HK-2 (cell line): Measurements from ENCODE around the gene RASA3.
"Not testable (repeated sequence)": the region's sequence is repeated elsewhere in the genome, so short reads cannot be mapped to it uniquely, and the experiment has no call there.

Experiments
- DNase-seq: peaks from one replicate; pipeline ENCODE4 v3.0.0-alpha.2; 2018; ENCODE audit not compliant: unreplicated experiment

RASA3 gene

DNA sequence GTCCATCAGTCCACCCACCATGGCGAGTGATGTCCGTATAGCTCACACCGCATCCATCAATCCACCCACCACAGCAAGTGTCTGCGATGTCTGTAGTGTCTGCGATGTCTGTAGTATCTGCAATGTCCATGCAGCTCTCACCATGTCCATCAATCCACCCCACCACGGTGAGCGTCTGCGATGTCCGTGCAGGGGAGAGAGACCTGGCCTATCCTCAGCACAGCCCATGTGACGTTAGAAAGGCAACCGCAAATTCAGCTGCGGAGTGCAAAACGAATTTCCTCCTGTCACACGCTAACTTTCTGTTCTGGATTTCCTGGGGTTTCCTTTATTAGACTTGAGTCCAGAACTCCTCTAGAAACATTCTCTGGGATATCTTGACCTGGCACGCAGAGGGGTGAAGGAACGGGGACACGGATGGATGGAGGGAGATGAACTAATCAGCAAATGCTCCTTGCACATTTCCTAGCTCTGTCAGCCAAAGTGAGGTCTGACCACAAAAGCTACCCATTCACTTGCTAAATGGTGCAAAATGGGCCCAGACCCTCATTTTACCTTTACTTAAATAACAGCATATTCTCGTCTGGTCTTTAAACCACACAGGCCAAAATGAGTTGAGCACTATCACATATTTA lies 18.3 kb downstream of the RASA3 start:
- DNase-seq = no peak

DNA sequence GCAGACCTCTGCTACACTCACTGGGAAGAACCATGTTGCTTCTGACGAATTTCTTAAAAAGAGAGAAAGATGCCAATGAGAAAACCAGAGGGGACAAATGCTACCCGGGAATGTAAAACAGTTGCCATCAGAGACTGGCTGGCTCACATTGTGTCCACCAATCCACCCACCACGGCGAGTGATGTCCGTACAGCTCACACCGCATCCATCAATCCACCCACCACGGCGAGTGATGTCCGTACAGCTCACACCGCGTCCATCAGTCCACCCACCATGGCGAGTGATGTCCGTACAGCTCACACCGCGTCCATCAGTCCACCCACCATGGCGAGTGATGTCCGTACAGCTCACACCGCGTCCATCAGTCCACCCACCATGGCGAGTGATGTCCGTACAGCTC lies 19.0 kb downstream of the RASA3 start:
- not testable (repeated sequence) for DNase-seq

DNA sequence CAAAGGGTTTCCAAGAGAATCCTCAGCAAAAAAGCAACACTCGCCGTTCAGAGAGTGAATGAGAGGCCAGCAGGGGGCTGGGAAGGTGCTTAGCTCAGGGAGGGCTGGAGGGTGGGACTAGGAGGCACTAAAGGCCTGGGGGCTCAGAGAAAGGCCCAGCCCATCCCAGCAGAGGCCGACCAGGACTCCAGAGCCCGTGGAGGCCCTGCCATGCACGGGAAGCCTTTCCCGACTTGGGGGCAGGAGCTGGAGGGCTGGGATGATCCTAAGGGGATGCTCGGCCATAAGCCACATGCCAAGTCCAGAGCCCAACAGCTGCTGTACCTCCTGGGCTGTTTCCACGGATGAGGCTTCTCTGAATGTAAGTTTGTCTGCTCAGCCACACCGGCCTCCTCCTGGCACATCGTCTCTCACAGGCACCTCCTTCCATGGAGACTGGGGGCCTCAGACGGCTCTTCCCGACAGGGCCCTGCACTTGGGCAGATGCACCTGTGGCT lies 19.5 kb downstream of the RASA3 start:
- DNase-seq = no peak

DNA sequence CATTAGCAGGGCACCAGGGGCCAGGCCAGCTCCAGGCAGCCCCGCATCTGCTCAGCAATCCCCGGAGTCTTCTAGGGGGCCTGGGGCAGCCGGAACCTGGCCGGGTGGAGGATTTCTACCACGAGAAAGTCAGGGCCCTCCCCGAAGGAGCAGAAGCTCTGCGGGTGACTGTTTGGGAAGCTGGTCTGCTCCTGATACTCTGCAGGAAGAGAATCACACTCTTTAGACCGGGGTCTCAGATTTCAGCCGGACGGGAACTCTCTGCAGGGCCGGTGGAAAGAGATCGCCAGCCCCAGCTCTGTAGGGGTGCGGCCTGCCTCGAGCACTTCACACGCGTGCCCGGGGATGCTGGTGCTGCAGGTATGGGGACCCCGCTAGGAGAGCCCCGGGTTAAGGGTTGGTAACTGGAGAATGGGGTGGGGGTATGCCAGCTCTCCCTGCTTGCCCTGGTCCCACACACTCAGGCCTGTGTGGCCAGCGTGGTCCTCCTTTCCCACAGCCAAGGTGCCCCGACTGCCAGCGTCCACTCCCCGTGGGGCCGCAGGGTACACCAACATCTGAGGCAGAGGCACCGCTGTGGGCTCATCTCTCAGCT lies 20.1 kb downstream of the RASA3 start:
- DNase-seq = no peak

DNA sequence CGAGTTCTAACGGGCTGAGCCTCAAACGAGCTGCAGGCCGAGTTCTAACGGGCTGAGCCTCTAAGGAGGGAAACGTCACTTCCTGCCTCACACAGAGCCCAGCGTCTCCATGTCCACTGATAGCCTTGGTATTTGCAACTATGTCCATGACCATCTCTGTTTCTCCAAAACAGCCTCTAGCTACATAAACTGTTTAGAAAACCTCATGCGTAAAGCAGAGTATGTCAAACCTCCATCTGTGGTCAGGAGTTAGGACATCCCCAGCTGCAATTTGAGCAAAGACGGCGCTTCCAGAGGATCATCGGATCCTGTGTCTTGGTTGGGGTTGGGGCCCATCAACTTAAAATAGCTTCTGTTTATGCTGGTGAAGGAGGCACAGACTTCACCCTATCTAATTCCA lies 20.8 kb downstream of the RASA3 start:
- DNase-seq = no peak

DNA sequence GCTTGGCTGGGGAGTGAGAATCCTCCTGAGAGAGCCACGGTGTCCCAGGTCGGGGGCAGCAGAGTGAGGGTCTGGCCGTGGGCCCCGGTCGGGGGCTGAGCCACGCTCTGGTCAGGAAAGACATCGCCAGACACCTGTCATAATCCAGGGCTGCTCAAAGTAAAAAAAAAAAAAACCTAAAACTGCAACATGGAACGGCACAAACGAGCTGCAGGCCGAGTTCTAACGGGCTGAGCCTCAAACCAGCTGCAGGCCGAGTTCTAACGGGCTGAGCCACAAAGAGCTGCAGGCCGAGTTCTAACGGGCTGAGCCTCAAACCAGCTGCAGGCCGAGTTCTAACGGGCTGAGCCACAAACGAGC lies 21.6 kb downstream of the RASA3 start:
- DNase-seq = not testable (repeated sequence)

DNA sequence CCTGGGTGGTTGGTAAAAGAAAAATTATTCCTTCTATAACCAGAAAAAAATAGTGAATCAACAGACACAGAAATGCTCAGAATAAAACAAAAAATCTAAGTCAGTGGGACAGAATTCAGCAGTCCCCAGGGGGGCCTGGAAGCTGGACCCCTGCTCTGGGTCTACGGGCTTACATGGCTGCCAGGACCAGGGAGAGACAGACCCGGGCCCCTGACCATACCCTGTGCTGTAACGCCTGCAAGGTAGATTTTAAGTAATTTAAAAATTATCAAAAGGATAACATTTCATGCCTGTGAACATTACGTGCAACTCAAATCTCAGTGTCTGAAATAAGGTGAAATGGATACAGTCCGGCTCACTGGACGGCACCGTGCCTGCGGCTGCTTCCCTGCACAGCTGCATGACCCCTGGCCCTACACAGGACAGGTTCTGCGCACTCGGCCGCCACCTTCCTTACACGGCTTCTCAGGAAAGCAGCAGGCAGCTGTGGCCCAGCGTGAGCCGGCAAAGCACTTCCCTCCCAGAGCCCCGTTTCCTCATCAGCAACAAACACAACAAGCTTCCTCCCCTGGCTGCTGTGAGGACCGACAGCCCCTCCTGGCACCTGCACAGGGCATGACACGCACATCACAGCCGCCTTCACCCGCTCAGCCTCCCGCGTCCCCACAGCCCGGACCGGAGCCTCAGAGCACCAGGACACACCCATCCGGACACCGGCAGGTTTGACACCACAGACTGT lies 22.2 kb downstream of the RASA3 start:
- no peak for DNase-seq

DNA sequence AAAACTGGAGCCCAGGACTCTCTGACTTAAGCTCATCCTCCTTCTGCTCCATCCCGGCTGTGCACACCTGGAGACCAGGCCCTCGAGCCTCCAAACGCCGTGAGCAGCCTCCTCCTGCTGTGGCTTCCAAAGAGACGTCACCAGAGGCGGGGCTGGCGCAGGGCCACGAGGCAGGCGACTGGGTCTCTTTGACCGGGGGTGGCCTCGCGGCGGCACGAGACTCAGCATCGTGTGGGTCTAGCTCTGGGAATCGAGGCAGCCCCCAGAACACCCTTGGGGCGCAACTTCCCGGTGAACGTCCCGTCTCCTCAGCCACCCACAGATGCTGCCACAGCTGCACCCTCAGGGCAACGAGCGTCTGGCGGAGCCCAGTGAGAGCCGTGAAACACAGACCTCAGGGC lies 22.8 kb downstream of the RASA3 start:
- no peak for DNase-seq

DNA sequence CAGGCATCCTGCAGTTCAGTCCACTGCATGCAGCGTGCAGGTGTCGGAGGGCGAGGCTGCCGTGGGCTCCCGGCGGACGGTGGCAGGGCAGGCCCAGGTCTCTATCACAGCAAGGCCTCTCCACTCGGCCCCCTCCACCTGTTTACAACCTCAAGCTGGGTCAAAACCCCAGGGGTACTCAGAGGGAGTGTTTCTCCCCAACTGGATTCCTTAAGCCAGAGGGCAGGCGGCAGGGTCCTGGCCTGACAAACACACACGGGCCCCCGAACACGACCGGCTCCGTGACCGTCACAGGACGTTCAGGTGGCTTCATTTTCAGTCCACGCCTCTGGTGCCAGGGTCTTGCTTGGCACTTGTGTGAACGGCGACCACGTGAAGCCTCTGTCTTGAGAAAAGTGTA lies 23.5 kb downstream of the RASA3 start:
- DNase-seq = no peak

DNA sequence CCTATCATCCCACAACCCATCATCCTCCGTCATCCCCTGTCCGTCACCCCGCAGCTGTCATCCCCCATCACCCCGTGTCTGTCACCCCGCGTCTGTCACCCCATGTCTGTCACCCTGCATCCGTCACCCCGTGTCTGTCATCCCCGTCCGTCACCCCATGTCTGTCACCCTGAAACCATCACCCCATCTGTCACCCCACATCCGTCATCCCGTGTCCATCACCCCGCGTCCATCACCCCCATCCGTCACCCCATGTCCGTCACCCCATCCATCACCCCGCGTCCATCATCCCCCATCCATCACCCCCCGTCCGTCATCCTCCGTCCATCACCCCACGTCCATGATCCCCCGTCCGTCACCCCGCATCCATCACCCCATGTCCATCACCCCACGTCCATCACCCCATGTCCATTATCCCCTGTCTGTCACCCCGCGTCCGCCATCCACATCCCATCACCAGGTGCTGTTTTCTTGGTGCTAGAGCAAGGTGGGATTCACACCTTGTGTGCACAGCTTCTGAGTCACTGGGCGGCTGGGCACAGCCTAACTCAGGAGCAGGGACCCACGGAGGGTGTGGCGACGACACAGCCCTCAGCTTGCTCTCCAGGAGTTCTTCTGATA lies 24.2 kb downstream of the RASA3 start:
- DNase-seq = no peak

DNA sequence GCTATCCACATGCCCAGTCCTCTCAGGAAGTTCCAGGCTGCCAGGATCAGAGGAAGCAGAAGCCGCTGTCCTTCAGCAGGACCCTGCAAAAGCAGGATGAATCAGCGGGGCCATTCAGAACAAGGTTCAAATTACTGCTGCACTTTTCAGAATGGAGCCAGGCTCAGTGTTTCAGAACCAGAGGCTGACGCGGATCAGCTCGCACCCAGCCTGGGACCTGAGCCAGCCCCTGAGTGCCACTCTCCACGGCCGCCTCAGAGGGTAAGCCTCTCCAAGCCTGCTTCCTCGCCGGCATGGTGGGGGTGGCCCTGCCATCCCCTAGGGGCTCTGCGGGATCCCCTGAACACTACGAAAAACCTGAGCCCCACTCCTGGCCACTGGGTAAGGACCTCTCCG lies 24.7 kb downstream of the RASA3 start:
- no peak for DNase-seq

DNA sequence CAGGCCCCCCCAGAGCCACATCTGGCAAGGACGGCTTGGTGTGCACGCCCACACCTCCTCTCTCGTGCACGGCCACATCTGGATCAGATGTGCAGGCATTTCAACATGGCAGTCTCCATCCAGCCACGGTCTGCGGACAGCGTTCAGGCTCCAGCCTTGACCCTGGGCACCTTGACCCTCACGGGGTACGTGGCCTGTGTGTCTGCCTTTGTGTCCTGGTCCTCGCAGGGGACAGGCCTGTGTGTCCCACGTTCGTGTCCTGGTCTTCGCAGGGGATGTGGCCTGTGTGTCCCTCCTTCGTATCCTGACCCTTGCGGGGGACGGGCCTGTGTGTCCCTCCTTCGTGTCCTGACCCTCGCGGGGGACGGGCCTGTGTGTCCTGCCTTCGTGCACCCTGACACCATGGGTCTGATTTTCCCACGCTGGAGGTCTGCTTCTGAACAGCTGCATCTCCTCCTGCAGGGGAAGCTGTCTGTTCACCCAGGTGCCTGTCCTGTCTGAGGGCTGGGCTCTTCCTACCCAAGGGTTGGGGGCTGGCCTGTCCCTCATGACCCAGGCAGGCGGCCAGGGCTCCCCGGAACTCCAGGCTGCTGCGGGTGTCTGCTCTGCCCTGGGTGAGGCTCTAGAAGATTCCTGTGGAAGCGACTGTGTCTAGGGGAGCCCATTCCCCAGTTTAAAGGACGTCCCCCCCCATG lies 25.3 kb downstream of the RASA3 start:
- no peak for DNase-seq

DNA sequence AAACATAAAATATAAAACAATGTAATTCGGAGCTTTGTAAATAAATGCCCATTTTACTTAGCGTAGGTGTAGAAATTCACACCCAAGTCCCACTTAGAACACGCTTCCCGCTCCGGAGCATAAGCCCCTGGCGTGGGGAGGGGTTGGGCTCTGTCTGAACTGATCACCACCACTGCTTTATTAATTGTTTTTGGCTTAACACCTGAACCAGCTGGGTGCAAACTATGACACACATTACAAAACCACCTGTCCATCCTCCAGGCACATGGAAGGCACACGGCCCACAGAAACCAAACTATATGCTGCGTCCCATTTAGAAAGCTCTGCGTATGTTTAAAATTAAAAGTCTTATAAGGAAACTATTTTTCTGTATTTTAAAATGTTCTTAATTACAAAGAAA lies 25.9 kb downstream of the RASA3 start:
- no peak for DNase-seq

DNA sequence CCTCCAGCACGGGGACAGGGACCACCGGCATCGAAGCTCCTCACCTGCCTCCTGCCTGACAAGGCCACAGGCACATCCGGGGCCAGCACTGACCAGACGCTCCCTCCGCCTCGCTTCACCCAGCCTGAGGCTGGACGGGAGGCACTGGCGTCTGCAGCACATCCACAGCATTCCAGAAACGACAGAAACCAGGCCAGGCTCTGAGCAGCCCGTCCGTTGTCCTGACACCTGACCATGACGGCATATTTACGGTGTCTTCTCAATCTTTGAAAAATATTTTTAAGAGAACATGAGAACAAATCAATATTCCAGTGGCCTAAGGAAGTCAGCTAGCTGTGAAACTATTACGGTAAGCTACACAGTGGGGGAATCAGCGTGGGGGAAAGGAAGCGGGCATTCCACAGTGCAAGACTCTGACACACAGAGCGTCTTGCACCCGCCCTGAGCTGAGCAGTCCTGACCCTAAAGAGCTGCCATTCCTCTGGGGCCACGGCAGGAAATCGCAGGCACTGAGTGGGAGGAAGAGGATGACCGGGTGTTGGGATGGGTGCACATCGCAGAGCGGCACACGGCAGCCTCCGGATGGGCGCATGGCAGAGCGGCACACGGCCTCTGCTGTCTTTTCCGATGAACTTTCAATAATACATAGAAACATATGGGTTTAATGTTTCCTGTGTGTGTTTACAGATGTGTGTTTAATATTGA lies 26.8 kb downstream of the RASA3 start:
- DNase-seq = no peak

DNA sequence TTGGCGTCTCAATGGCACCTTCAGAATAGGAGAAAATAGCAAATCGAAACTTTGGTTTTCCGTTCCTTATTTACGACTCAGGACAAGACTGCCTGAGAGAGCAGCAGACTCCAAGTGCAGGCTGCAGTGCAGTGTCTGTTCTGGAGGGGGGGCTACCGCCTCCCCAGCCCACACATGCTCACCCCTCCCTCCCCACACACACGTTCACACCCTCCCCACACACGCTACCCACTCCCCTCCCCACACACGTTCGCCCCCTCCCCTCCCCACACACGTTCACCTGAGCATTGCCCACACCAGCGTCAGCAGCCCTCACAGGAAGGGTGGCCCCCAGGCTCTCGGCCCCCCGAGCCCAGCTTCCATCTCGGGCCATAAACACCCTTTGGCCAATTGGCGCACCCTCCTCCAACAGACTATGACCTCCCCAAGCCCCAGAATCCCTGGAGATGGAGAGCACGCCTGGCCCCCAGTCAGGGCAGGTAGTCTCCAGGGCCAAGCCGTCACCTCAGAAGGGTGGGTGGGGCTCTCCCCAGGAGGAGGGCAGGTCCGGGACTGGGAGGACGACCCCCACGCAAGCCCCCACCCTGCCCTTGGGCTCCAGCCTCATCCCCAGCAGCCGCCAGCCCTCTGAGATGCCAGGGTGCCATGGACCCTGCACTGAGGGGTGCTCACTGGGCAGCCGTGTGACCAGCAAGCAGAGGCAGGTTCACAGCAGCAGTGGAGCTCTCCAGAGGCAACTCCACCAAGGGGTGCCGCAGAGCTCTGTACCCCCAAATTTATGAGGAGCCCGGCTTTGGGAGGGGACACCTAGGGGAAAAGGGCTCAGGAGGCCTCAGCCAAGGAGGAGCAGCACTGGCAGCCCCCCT lies 27.5 kb downstream of the RASA3 start:
- DNase-seq = no peak

DNA sequence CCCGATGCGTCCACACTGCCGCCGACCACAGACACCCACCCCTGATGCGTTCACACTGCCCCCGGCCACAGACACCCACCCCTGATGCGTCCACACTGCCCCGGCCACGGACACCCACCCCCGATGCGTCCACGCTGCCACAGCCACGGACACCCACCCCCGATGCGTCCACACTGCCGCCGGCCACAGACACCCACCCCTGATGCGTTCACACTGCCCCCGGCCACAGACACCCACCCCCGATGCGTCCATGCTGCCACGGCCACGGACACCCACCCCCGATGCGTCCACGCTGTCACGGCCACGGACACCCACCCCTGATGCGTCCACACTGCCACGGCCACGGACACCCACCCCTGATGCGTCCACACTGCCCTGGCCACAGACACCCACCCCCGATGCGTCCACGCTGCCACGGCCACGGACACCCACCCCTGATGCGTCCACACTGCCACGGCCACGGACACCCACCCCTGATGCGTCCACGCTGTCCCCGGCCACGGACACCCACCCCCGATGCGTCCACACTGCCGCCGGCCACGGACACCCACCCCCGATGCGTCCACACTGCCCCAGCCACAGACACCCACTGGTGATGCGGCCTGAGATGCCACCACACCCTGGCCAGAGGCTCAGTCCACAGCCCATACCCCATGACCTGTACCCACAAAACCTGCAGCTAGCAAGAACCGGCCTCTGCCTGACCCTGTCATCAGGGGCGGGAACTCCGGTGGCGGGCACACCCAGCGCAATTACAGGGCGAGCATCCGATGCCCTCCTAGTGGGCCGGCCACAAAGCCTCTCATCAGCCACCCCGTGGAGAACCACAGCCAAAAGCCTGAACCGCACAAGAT lies 28.4 kb downstream of the RASA3 start:
- DNase-seq = no peak

DNA sequence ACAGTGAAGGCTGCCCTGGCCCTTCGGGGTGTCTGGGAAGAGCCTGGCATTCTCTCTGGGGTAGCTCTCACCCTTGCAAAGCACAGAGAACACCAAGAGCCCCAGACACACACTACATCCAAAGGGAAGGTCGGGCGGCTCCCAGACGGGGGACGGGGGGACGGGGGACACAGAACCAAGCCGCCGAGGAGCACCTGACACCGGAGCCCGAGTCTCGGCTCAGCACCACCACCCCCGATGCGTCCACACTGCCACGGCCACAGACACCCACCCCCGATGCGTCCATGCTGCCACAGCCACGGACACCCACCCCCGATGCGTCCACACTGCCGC lies 29.2 kb downstream of the RASA3 start:
- not testable (repeated sequence) for DNase-seq

DNA sequence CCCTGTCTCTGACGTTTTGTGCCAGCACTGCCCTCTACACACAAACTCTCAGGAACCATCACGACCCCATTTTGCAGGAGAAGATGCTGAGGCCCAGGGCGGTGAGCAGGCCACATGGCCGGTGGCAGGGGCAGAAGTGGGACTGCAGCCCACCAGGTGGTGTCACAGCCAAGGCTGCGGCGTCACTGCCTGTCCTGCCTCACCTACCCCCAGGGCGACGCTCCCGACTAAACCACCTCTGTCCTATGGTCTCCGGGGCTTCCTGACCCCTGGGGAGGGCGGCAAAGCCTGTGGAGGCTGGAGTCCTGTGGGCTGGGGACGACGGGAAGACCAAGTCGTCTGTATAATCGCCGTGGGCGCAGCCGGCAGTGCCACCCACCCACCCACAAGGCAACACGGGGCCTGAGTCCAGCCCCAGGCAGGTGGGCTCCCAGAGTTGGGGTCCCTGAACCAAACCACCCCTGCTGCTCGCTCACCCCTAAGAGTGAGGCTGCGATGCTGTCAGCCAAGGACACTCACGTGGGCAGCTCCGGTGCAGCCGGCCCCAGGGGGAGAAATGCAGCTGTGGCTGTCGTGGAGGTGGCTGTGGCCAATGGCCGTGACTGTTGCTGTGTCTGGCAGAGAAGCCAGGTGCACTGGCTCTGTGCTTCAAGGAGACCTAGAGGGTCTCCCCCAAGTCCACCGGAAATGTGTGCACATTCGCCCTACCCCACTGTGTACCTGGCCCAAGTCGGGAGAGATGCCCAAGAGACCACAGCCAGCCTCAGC lies 29.7 kb downstream of the RASA3 start:
- no peak for DNase-seq

DNA sequence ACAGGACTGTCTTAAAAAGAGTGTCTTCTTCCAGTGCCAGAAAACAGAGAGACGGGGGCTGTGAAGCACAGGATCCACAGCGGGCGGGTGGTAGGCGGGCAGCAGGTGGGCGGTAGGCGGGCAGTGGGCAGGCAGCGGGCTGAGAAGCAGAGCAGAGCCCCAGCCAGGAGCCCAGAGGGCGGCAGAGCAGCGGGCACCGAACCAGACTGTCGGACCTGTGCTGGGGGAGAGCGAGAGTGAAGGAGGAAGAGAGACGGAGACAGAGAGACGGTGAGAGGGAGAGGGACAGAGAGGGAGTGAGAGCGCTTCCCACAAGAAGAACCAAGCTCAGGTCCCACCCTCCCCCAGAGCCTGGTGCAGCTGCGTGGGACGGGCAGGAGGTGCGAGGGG lies 30.3 kb downstream of the RASA3 start:
- no peak for DNase-seq
